GM12878 (cell line): ENCODE data around the gene SELE. TPM values are rescaled to one million over a fixed set of nuclear protein-coding genes. Genes with fewer than 3 reads are reported as not detected.

Experiments used
- ATAC-seq: fragments of 200-7000 bp; cut with Tn5 transposase; 3 replicates; pipeline ENCODE4 v1.9.1; 2020; ENCODE audit warnings: mild to moderate bottlenecking, moderate library complexity
- BruUV-seq: library from RNA; stranded (reverse); fragments of 400-500 nt; replicated peaks from 2 replicates; lab custom pipeline; 2021; lab: Mats Ljungman, UMichigan
- CTCF ChIA-PET: fragments of 300-600 bp; sonication (Branson Sonifier 250); formaldehyde crosslinking; extraction: SDS; loops from one replicate; lab custom pipeline; 2021; ENCODE audit warnings: inconsistent platforms; lab: Yijun Ruan, JAX
- POLR2A ChIA-PET: fragments of 350-600 bp; formaldehyde crosslinking; extraction: SDS; loops from one replicate; lab custom pipeline; 2021; ENCODE audit warnings: inconsistent platforms; lab: Charles Lee
- RAD21 ChIA-PET: fragments of 300-600 bp; sonication (Branson Sonifier 250); formaldehyde crosslinking; loops from one replicate; lab custom pipeline; 2023; ENCODE audit warnings: antibody characterized with exemption; ENCODE audit not compliant: unreplicated experiment; lab: Charles Lee
- SMC1A ChIA-PET: fragments of 300-600 bp; sonication (Branson Sonifier 250); formaldehyde crosslinking; loops from one replicate; lab custom pipeline; 2023; ENCODE audit not compliant: unreplicated experiment, uncharacterized antibody; lab: Charles Lee
- DNase-seq: peaks from one replicate; pipeline ENCODE4 v3.0.0-alpha.2; 2011; ENCODE audit warnings: low read depth, low spot score
- FAIRE-seq: peaks from 3 replicates; lab custom pipeline; 2011; peaks lifted over from hg19 to GRCh38; lab: Jason Lieb, UNC
- H2AFZ ChIP-seq: 2 replicates; pipeline ENCODE4 v1.6.0; 2011; ENCODE audit warnings: low read depth, low read length, control low read depth; ENCODE audit not compliant: control insufficient read depth
- H3K27ac ChIP-seq: 2 replicates; pipeline ENCODE4 v1.5.1; 2011; ENCODE audit warnings: control low read depth; ENCODE audit not compliant: control insufficient read depth, insufficient read depth
- H3K27me3 ChIP-seq, 2 experiments: replicated peaks in 1 of 2; 2 replicates each; pipeline versions ENCODE4 v1.6.0 to v1.6.1; 2011; ENCODE audit warnings: low read length in 1 of 2; ENCODE audit not compliant: control insufficient read depth in 2 of 2, insufficient read depth in 2 of 2
- H3K36me3 ChIP-seq, 2 experiments: 2 replicates each; pipeline ENCODE4 v1.5.1; 2011; ENCODE audit warnings: low read length in 1 of 2; ENCODE audit not compliant: control insufficient read depth in 2 of 2, insufficient read depth in 2 of 2
- H3K4me1 ChIP-seq: 2 replicates; pipeline ENCODE4 v1.6.1; 2011; ENCODE audit warnings: mild to moderate bottlenecking, low read length, moderate library complexity, mixed read lengths; ENCODE audit not compliant: control insufficient read depth, insufficient read depth
- H3K4me2 ChIP-seq: 2 replicates; pipeline ENCODE4 v1.6.0; 2011; ENCODE audit warnings: control low read depth; ENCODE audit not compliant: control insufficient read depth, insufficient read depth
- H3K4me3 ChIP-seq: fragments of 200-600 bp; sonication (generic); 2 replicates; pipeline ENCODE4 v1.5.1; 2016
- H3K79me2 ChIP-seq: 2 replicates; pipeline ENCODE4 v1.6.0; 2011; ENCODE audit warnings: low read length; ENCODE audit not compliant: control insufficient read depth, insufficient read depth
- H3K9ac ChIP-seq: 2 replicates; pipeline ENCODE4 v1.8.0; 2011; ENCODE audit warnings: low read length, control low read depth, mixed read lengths; ENCODE audit not compliant: control insufficient read depth, insufficient read depth
- H3K9me3 ChIP-seq: replicated peaks from 3 replicates; pipeline ENCODE4 v1.5.1; 2011; ENCODE audit warnings: mild to moderate bottlenecking, low read length; ENCODE audit not compliant: control insufficient read depth, insufficient read depth
- H4K20me1 ChIP-seq: 2 replicates; pipeline ENCODE4 v1.6.0; 2011; ENCODE audit not compliant: control insufficient read depth, insufficient read depth
- CBFB ChIP-seq: IDR thresholded peaks from 2 replicates; pipeline ENCODE4 v1.6.1; 2016; ENCODE audit warnings: antibody characterized with exemption, low read depth
- EED ChIP-seq: sonication (generic); IDR thresholded peaks from 2 replicates; pipeline ENCODE4 v1.6.1; 2016; ENCODE audit warnings: antibody characterized with exemption, low read depth
- ETV6 ChIP-seq, 2 experiments: fragments of 450-650 bp in 1 of 2; IDR thresholded peaks in 1 of 2; conservative IDR thresholded peaks in 1 of 2; 2 replicates each; pipeline ENCODE4 v1.6.1; 2014; ENCODE audit warnings: antibody characterized with exemption in 1 of 2, borderline replicate concordance in 1 of 2, low read depth in 1 of 2, mild to moderate bottlenecking in 1 of 2, moderate library complexity in 1 of 2
- FOXM1 ChIP-seq: IDR thresholded peaks from 2 replicates; pipeline ENCODE4 v1.6.1; 2012; ENCODE audit warnings: low read depth, mild to moderate bottlenecking, inconsistent platforms, low read length, moderate library complexity
- JUNB ChIP-seq: IDR thresholded peaks from 2 replicates; pipeline ENCODE4 v1.6.1; 2016; ENCODE audit warnings: antibody characterized with exemption, mild to moderate bottlenecking
- MEF2A ChIP-seq: IDR thresholded peaks from 2 replicates; pipeline ENCODE4 v1.6.1; 2011; ENCODE audit warnings: low read depth, mild to moderate bottlenecking, low read length, moderate library complexity; ENCODE audit not compliant: insufficient read depth
- MXI1 ChIP-seq: fragments of 150-350 bp; IDR thresholded peaks from 2 replicates; pipeline ENCODE4 v1.6.1; 2011; ENCODE audit warnings: low read depth, mild to moderate bottlenecking, inconsistent platforms, low read length, improper control_type of control experiment
- NFXL1 ChIP-seq: fragments of 450-650 bp; IDR thresholded peaks from 2 replicates; pipeline ENCODE4 v1.6.1; 2017; ENCODE audit warnings: antibody characterized with exemption, mild to moderate bottlenecking, borderline replicate concordance
- RUNX3 ChIP-seq: IDR thresholded peaks from 2 replicates; pipeline ENCODE4 v1.6.1; 2012; ENCODE audit warnings: low read length, inconsistent platforms
- SREBF1 ChIP-seq: IDR thresholded peaks from 2 replicates; pipeline ENCODE4 v1.6.1; 2012; ENCODE audit warnings: mild to moderate bottlenecking, low read length
- SRF ChIP-seq, 2 experiments: IDR thresholded peaks; 2 replicates each; pipeline ENCODE4 v1.6.1; 2011; ENCODE audit warnings: low read depth in 2 of 2, low read length in 2 of 2, mild to moderate bottlenecking in 1 of 2, moderate library complexity in 1 of 2
- STAT3 ChIP-seq: IDR thresholded peaks from 2 replicates; pipeline ENCODE4 v1.6.1; 2011; ENCODE audit warnings: low read depth, low read length, improper control_type of control experiment
- TCF7 ChIP-seq: IDR thresholded peaks from 2 replicates; pipeline ENCODE4 v1.6.1; 2014; ENCODE audit warnings: antibody characterized with exemption, borderline replicate concordance
- WGBS: methylation state at CpG from one replicate; pipeline ENCODE4 v1.1.6; 2016; ENCODE audit warnings: low lambda C conversion rate; ENCODE audit not compliant: insufficient replicate concordance, insufficient coverage; ENCODE audit errors: missing lambda C conversion rate; 5-methylcytosine and 5-hydroxymethylcytosine counted together
- in situ Hi-C: fragments of 300-500 bp; cut with MboI; formaldehyde crosslinking; loops from 9 replicates; pipeline ENCODE4 v1.14.3; 2018; ENCODE audit warnings: mixed read lengths
- intact Hi-C: fragments of 100-400 bp; cut with micrococcal nuclease; formaldehyde crosslinking; loops from one replicate; pipeline ENCODE4 v1.14.2; 2022; ENCODE audit not compliant: unreplicated experiment
- polyA plus RNA-seq, 11 experiments: library from polyadenylated mRNA; depleted of rRNA in 4 of 11; unstranded in 6 of 11; stranded (reverse) in 5 of 11; fragments of >200 nt; fragmentation: Nextera tagmentation in 4 of 11; fragmentation: Illumina TruSeq in 1 of 11; extraction: Ambion mirVana in 4 of 11; extraction: Trizol in 1 of 11; gene quantifications; 1 replicate in 1 of 11; 2 replicates in 10 of 11; pipeline versions ENCODE4 v1.2.1 to v1.2.3, GENCODE V29; 2011 to 2016; ENCODE audit warnings: inconsistent platforms in 2 of 11, missing spikeins in 2 of 11, low read depth in 1 of 11
- total RNA-seq, 4 experiments: library from RNA; depleted of rRNA in 3 of 4; stranded (reverse); fragments of >200 nt in 3 of 4; fragmentation: Illumina TruSeq in 1 of 4; extraction: Trizol in 1 of 4; gene quantifications; 2 replicates each; pipeline versions ENCODE4 v1.2.1 to v1.2.3, GENCODE V29; 2013 to 2021
- TF ChIP-seq, protein P1 (sequence below): fragments of 450-650 bp; IDR thresholded peaks from 2 replicates; pipeline ENCODE4 v1.6.1; 2014; ENCODE audit warnings: mild to moderate bottlenecking
- TF ChIP-seq, protein P2 (sequence below): fragments of 450-650 bp; IDR thresholded peaks from 2 replicates; pipeline ENCODE4 v1.6.1; 2017; ENCODE audit warnings: mild to moderate bottlenecking, moderate library complexity
- TF ChIP-seq, protein P3 (sequence below), 3 experiments: IDR thresholded peaks in 2 of 3; conservative IDR thresholded peaks in 1 of 3; 2 replicates each; pipeline ENCODE4 v1.5.1; 2011; ENCODE audit warnings: low read depth in 3 of 3, low read length in 3 of 3, mild to moderate bottlenecking in 3 of 3, control low read depth in 2 of 3, moderate library complexity in 2 of 3, inconsistent platforms in 1 of 3, mixed read lengths in 1 of 3; ENCODE audit not compliant: control insufficient read depth in 2 of 3, insufficient read depth in 1 of 3; ENCODE audit errors: extremely low read depth in 1 of 3

SELE gene
- total and polyA plus RNA-seq, 10 of the 15 experiments (the other 5 are each of a cell fraction or from before 2014, with no cell fraction given), result not detected

DNA sequence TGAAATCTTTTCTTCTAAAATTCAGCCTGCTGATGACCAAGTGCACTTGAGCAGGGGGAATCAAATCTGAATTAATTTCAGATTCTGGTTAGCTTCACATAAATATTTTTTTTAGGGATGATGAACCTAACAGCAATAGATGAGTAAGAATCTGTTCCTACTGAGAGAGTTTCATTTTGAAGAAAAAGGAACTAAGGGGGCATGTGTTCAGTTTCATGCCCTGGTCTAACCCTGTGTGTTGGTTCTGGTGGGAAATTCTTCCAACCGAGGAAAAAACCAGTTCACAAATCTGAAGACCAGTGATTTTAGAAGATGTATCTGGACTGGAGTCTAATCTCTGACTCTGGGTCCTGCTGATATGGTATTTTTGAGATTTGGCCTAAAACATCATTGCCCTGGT is 36.1 kb downstream of the SELE start:
- H3K36me3 ChIP-seq, result peaks cover 0 to 2% of the 10 kb centered on the region in 2 experiments; a peak in 1 of 4 replicates
- peak; percentile 54 for ATAC-seq
- POLR2A ChIA-PET, result interaction anchor here (0.5 to 8.1 kb wide), 4 partner anchors 8 to 95 kb away, joined by 3 to 64 read pairs (median 6); no protein-coding TSS in a partner anchor
- TF ChIP-seq JUNB, result peak; percentile 51; the same call in 1 of the 2 replicates
- TF ChIP-seq, protein P1, sequence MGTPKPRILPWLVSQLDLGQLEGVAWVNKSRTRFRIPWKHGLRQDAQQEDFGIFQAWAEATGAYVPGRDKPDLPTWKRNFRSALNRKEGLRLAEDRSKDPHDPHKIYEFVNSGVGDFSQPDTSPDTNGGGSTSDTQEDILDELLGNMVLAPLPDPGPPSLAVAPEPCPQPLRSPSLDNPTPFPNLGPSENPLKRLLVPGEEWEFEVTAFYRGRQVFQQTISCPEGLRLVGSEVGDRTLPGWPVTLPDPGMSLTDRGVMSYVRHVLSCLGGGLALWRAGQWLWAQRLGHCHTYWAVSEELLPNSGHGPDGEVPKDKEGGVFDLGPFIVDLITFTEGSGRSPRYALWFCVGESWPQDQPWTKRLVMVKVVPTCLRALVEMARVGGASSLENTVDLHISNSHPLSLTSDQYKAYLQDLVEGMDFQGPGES, result no peak
- no peak for TF ChIP-seq SRF (IDR thresholded peaks at IDR 0.05; ENCODE audit: low read depth in 2 of 2, low read length in 2 of 2)
- TF ChIP-seq STAT3, result no peak
- 0 out of 2 replicates have a peak, but pooled peaks have one; percentile 54 for TF ChIP-seq EED
- no peak for TF ChIP-seq TCF7
- no peak for TF ChIP-seq CBFB
- no peak for TF ChIP-seq SREBF1
- TF ChIP-seq NFXL1, result no peak
- TF ChIP-seq RUNX3, result peak; percentile 14; the same call in 1 of the 2 replicates
- TF ChIP-seq, protein P2, sequence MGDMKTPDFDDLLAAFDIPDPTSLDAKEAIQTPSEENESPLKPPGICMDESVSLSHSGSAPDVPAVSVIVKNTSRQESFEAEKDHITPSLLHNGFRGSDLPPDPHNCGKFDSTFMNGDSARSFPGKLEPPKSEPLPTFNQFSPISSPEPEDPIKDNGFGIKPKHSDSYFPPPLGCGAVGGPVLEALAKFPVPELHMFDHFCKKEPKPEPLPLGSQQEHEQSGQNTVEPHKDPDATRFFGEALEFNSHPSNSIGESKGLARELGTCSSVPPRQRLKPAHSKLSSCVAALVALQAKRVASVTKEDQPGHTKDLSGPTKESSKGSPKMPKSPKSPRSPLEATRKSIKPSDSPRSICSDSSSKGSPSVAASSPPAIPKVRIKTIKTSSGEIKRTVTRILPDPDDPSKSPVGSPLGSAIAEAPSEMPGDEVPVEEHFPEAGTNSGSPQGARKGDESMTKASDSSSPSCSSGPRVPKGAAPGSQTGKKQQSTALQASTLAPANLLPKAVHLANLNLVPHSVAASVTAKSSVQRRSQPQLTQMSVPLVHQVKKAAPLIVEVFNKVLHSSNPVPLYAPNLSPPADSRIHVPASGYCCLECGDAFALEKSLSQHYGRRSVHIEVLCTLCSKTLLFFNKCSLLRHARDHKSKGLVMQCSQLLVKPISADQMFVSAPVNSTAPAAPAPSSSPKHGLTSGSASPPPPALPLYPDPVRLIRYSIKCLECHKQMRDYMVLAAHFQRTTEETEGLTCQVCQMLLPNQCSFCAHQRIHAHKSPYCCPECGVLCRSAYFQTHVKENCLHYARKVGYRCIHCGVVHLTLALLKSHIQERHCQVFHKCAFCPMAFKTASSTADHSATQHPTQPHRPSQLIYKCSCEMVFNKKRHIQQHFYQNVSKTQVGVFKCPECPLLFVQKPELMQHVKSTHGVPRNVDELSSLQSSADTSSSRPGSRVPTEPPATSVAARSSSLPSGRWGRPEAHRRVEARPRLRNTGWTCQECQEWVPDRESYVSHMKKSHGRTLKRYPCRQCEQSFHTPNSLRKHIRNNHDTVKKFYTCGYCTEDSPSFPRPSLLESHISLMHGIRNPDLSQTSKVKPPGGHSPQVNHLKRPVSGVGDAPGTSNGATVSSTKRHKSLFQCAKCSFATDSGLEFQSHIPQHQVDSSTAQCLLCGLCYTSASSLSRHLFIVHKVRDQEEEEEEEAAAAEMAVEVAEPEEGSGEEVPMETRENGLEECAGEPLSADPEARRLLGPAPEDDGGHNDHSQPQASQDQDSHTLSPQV, result no peak
- TF ChIP-seq MXI1, result no peak
- TF ChIP-seq, protein P3, sequence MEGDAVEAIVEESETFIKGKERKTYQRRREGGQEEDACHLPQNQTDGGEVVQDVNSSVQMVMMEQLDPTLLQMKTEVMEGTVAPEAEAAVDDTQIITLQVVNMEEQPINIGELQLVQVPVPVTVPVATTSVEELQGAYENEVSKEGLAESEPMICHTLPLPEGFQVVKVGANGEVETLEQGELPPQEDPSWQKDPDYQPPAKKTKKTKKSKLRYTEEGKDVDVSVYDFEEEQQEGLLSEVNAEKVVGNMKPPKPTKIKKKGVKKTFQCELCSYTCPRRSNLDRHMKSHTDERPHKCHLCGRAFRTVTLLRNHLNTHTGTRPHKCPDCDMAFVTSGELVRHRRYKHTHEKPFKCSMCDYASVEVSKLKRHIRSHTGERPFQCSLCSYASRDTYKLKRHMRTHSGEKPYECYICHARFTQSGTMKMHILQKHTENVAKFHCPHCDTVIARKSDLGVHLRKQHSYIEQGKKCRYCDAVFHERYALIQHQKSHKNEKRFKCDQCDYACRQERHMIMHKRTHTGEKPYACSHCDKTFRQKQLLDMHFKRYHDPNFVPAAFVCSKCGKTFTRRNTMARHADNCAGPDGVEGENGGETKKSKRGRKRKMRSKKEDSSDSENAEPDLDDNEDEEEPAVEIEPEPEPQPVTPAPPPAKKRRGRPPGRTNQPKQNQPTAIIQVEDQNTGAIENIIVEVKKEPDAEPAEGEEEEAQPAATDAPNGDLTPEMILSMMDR (IDR thresholded peaks at IDR 0.05 in 2 of 3, conservative IDR thresholded peaks at IDR 0.05 in 1 of 3; ENCODE audit: control insufficient read depth in 2 of 3, extremely low read depth in 1 of 3, insufficient read depth in 1 of 3, low read depth in 3 of 3, low read length in 3 of 3), result no peak
- TF ChIP-seq FOXM1, result no peak
- TF ChIP-seq ETV6 (conservative IDR thresholded peaks at IDR 0.05 in 1 of 2, IDR thresholded peaks at IDR 0.05 in 1 of 2; ENCODE audit: borderline replicate concordance in 1 of 2, low read depth in 1 of 2), result peak in 1 of 2 experiments; percentile 73; a peak in 1 of 4 replicates
- no peak for TF ChIP-seq MEF2A

More for the DNA sequence above, 36.1 kb downstream of the SELE start:
- H3K4me2 ChIP-seq, result peak overlapping the region; percentile 15
- BruUV-seq, result no TSS peak
- H3K4me1 ChIP-seq, result peaks cover 58% of the 10 kb centered on the region
- ChIA-PET SMC1A (interaction anchor here (0.6 to 10.1 kb wide), 7 partner anchors 10 to 1710 kb away, joined by 3 to 176 read pairs (median 16); no protein-coding TSS in a partner anchor), RAD21 (interaction anchor here (0.9 to 3.2 kb wide), 5 partner anchors 11 to 112 kb away, joined by 3 to 25 read pairs (median 19); partner anchors contain the start of genes F5 and METTL18), CTCF (interaction anchor here (0.6 to 7.7 kb wide), 6 partner anchors 9 to 119 kb away, joined by 3 to 125 read pairs (median 30); no protein-coding TSS in a partner anchor)
- H3K9me3 ChIP-seq, result no peaks in the 10 kb centered on the region
- intact Hi-C loops, result loop anchor here (2.0 to 10.0 kb wide), 4 partner anchors 13 to 375 kb away; partner anchors contain the start of genes KIFAP3, SCYL3 and SELL
- DNase-seq (peak; percentile 77), FAIRE-seq (peak; percentile 59)
- no peaks in the 10 kb centered on the region for H3K79me2 ChIP-seq
- 0 out of 2 replicates have a peak overlapping the region, but pooled peaks have one; percentile 4 for H3K4me3 ChIP-seq
- no peak overlapping the region for H3K9ac ChIP-seq
- H4K20me1 ChIP-seq, result no peaks in the 10 kb centered on the region
- H3K27me3 ChIP-seq, result no peaks in the 10 kb centered on the region
- peak overlapping the region; percentile 42 for H2AFZ ChIP-seq
- in situ Hi-C loops, result no loop called here
- peak overlapping the region; percentile 91 for H3K27ac ChIP-seq
- WGBS, result 4% methylated on average over 1 of the region's 1 CpG
